Activated CD4-positive, alpha-beta T cell treated with anti-CD3 and anti-CD28 coated beads, Interleukin-2, amount 50 U/mL, for 16 hours (primary cell): ENCODE data around the gene ADGRF4.
"Not testable (repeated sequence)": the region's sequence is repeated elsewhere in the genome, so short reads cannot be mapped to it uniquely, and the experiment has no call there.

Experiments used
- DNase-seq: peaks from one replicate; pipeline ENCODE4 v3.0.0-alpha.2; 2020

ADGRF4 gene

GRCh38 chr6:47736083-47736700 is 37.8 kb downstream of the ADGRF4 start:
- DNase-seq: no peak

GRCh38 chr6:47737406-47737805 is 39.0 kb downstream of the ADGRF4 start:
- no peak for DNase-seq

GRCh38 chr6:47740714-47741113 is 42.3 kb downstream of the ADGRF4 start:
- no peak for DNase-seq

GRCh38 chr6:47741807-47742206 is 43.4 kb downstream of the ADGRF4 start:
- peak; percentile 60 for DNase-seq

- DNase-seq: no peak
Observed at GRCh38 chr6:47743744-47744143, 45.4 kb downstream of the ADGRF4 start.

- not testable (repeated sequence) for DNase-seq
Observed at GRCh38 chr6:47745269-47745668, 46.9 kb downstream of the ADGRF4 start.

- DNase-seq: no peak
Observed at GRCh38 chr6:47749757-47750156, 51.4 kb downstream of the ADGRF4 start.

GRCh38 chr6:47752801-47753200 is 54.4 kb downstream of the ADGRF4 start:
- no peak for DNase-seq

- DNase-seq: no peak
Observed at GRCh38 chr6:47759364-47759763, 61.0 kb downstream of the ADGRF4 start.

GRCh38 chr6:47762502-47762901 is 64.1 kb downstream of the ADGRF4 start:
- no peak for DNase-seq

- DNase-seq: no peak
Observed at GRCh38 chr6:47766445-47766844, 68.1 kb downstream of the ADGRF4 start.

GRCh38 chr6:47767102-47767501 is 68.7 kb downstream of the ADGRF4 start:
- no peak for DNase-seq

GRCh38 chr6:47769982-47770381 is 71.6 kb downstream of the ADGRF4 start:
- no peak for DNase-seq
